Esophagus (tissue), 2 donors: Measurements from ENCODE around the gene GOLGA2. TPM values are rescaled to one million over a fixed set of nuclear protein-coding genes. Genes with fewer than 3 reads are reported as not detected.

Experiments
- H3K27ac ChIP-seq, 2 donors: one replicate each; pipeline ENCODE4 v1.5.1; 2013; ENCODE audit warnings: low read depth in 2 of 2, mild to moderate bottlenecking in 2 of 2, inconsistent platforms in 1 of 2, low read length in 1 of 2, moderate library complexity in 1 of 2
- H3K27me3 ChIP-seq, 2 donors: one replicate each; pipeline ENCODE4 v1.6.1; 2013; ENCODE audit warnings: low read length in 2 of 2, control low read depth in 1 of 2, mild to moderate bottlenecking in 1 of 2; ENCODE audit not compliant: insufficient read depth in 2 of 2, control insufficient read depth in 1 of 2
- H3K36me3 ChIP-seq, 2 donors: one replicate each; pipeline ENCODE4 v1.6.1; 2013; ENCODE audit warnings: low read length in 1 of 2; ENCODE audit not compliant: control insufficient read depth in 2 of 2, insufficient read depth in 2 of 2
- H3K4me1 ChIP-seq, 2 donors: one replicate each; pipeline ENCODE4 v1.6.1; 2013; ENCODE audit warnings: low read length in 1 of 2; ENCODE audit not compliant: control insufficient read depth in 2 of 2, insufficient read depth in 2 of 2
- H3K4me3 ChIP-seq, 2 donors: one replicate each; pipeline ENCODE4 v1.5.1; 2013; ENCODE audit warnings: low read length in 2 of 2, mild to moderate bottlenecking in 2 of 2, low read depth in 1 of 2, moderate library complexity in 1 of 2
- H3K9me3 ChIP-seq, 2 donors: one replicate each; pipeline ENCODE4 v1.6.1; 2013; ENCODE audit warnings: mild to moderate bottlenecking in 2 of 2, low read depth in 1 of 2, low read length in 1 of 2, moderate library complexity in 1 of 2; ENCODE audit not compliant: control insufficient read depth in 2 of 2, insufficient read depth in 1 of 2
- WGBS, 2 donors: extraction: QIAGEN DNeasy Blood & Tissue Kit; methylation state at CpG; one replicate each; pipeline ENCODE4 v1.1.7; 2013; 5-methylcytosine and 5-hydroxymethylcytosine counted together
- polyA plus RNA-seq, 2 donors: library from polyadenylated mRNA; stranded (reverse); fragments of 200-250 nt; gene quantifications; one replicate each; pipeline ENCODE4 v1.2.3, GENCODE V29; 2013
- donor health status: healthy with polysubstance abuse.
- donor health status: Bipolar disorder and iron deficiency.

Gene GOLGA2
- polyA plus RNA-seq, 2 donors, result 63.3 to 114 TPM

GRCh38 chr9:128218172-128218517 is 57.7 kb downstream of the GOLGA2 start:
- H3K27ac ChIP-seq, result peak overlapping the region in 1 of 2 donors; percentile 36
- H3K36me3 ChIP-seq, result no peaks in the 10 kb centered on the region
- no peaks in the 10 kb centered on the region for H3K9me3 ChIP-seq
- H3K4me3 ChIP-seq, result peak overlapping the region; percentile 35 to 36
- H3K4me1 ChIP-seq, result peaks cover 6% of the 10 kb centered on the region in 2 donors
- 52 to 57% methylated on average over 11 of the region's 11 CpGs for WGBS, 2 donors
- H3K27me3 ChIP-seq, result no peaks in the 10 kb centered on the region

GRCh38 chr9:128216781-128217553 is 58.8 kb downstream of the GOLGA2 start:
- H3K9me3 ChIP-seq, result no peaks in the 10 kb centered on the region
- H3K27ac ChIP-seq, result no peak overlapping the region
- H3K4me3 ChIP-seq, result no peak overlapping the region
- 84 to 89% methylated on average over 16 of the region's 16 CpGs for WGBS, 2 donors
- no peaks in the 10 kb centered on the region for H3K27me3 ChIP-seq
- H3K36me3 ChIP-seq, result no peaks in the 10 kb centered on the region
- peaks cover 6% of the 10 kb centered on the region in 2 donors for H3K4me1 ChIP-seq

- 65 to 67% methylated on average over 10 of the region's 10 CpGs for WGBS, 2 donors
- Histone ChIP-seq H3K27me3 (no peaks in the 10 kb centered on the region), H3K4me1 (peaks cover 6% of the 10 kb centered on the region in 2 donors), H3K27ac (no peak overlapping the region), H3K9me3 (no peaks in the 10 kb centered on the region), H3K36me3 (no peaks in the 10 kb centered on the region), H3K4me3 (no peak overlapping the region)
These were observed 60.1 kb downstream of the GOLGA2 start for GRCh38 chr9:128215491-128216409.

GRCh38 chr9:128214571-128215490 is 61.0 kb downstream of the GOLGA2 start:
- Histone ChIP-seq H3K27me3 (no peaks in the 10 kb centered on the region), H3K4me3 (no peak overlapping the region), H3K36me3 (no peaks in the 10 kb centered on the region), H3K9me3 (no peaks in the 10 kb centered on the region), H3K27ac (no peak overlapping the region), H3K4me1 (peaks cover 6% of the 10 kb centered on the region in 2 donors)
- 63 to 70% methylated on average over 19 to 21 of the region's 21 CpGs for WGBS, 2 donors

- no peaks in the 10 kb centered on the region for H3K36me3 ChIP-seq
- H3K27ac ChIP-seq, result no peak overlapping the region
- H3K4me3 ChIP-seq, result no peak overlapping the region
- no peaks in the 10 kb centered on the region for H3K9me3 ChIP-seq
- 87% methylated on average over 12 of the region's 12 CpGs for WGBS, 2 donors
- H3K27me3 ChIP-seq, result no peaks in the 10 kb centered on the region
- H3K4me1 ChIP-seq, result peaks cover 6% of the 10 kb centered on the region in 2 donors
These were observed 61.9 kb downstream of the GOLGA2 start for GRCh38 chr9:128213746-128214497.

- WGBS, 2 donors, result 64 to 82% methylated on average over 2 of the region's 2 CpGs
- Histone ChIP-seq H3K27me3 (no peaks in the 10 kb centered on the region), H3K4me1 (peaks cover 0 to 6% of the 10 kb centered on the region in 2 donors), H3K9me3 (no peaks in the 10 kb centered on the region), H3K27ac (no peak overlapping the region), H3K4me3 (no peak overlapping the region), H3K36me3 (no peaks in the 10 kb centered on the region)
These were observed 63.9 kb downstream of the GOLGA2 start for GRCh38 chr9:128211981-128212281.

GRCh38 chr9:128211186-128211980 is 64.4 kb downstream of the GOLGA2 start:
- Histone ChIP-seq H3K36me3 (no peaks in the 10 kb centered on the region), H3K4me1 (peaks cover 0 to 4% of the 10 kb centered on the region in 2 donors), H3K27ac (no peak overlapping the region), H3K9me3 (no peaks in the 10 kb centered on the region), H3K27me3 (no peaks in the 10 kb centered on the region), H3K4me3 (no peak overlapping the region)
- WGBS, 2 donors, result 50% methylated on average over 12 of the region's 12 CpGs

GRCh38 chr9:128208946-128209669 is 66.7 kb downstream of the GOLGA2 start:
- peaks cover 0 to 5% of the 10 kb centered on the region in 2 donors for H3K27me3 ChIP-seq
- H3K36me3 ChIP-seq, result no peaks in the 10 kb centered on the region
- peaks cover 1 to 3% of the 10 kb centered on the region in 2 donors for H3K4me1 ChIP-seq
- H3K9me3 ChIP-seq, result no peaks in the 10 kb centered on the region
- 72 to 74% methylated on average over 15 of the region's 15 CpGs for WGBS, 2 donors
- no peak overlapping the region for H3K4me3 ChIP-seq
- H3K27ac ChIP-seq, result no peak overlapping the region
